HL-60 (cell line): ENCODE results near the gene DNM3.

ENCODE experiments used
- DNase-seq, 2 experiments: peaks; one replicate each; pipeline ENCODE4 v3.0.0-alpha.2; 2010 to 2020; ENCODE audit warnings: low read depth in 1 of 2, low spot score in 1 of 2
- H3K27ac ChIP-seq: fragments of 250-450 bp; sonication (Bioruptor Pico); replicated peaks from 2 replicates; pipeline ENCODE4 v1.5.1; 2020; ENCODE audit warnings: mild to moderate bottlenecking, moderate library complexity
- H3K27me3 ChIP-seq: fragments of 250-450 bp; sonication (Bioruptor Pico); 2 replicates; pipeline ENCODE4 v1.5.1; 2021; ENCODE audit warnings: mild to moderate bottlenecking, moderate library complexity; ENCODE audit not compliant: insufficient read depth, poor library complexity, severe bottlenecking
- H3K4me3 ChIP-seq: replicated peaks from 2 replicates; pipeline ENCODE4 v1.5.1; 2011; ENCODE audit warnings: mild to moderate bottlenecking, control low read depth, low read length; ENCODE audit not compliant: insufficient read depth
- GABPA ChIP-seq: IDR thresholded peaks from 2 replicates; pipeline ENCODE4 v1.6.1; 2012; ENCODE audit warnings: low read depth
- POLR2AphosphoS5 ChIP-seq: IDR thresholded peaks from 2 replicates; pipeline ENCODE4 v1.6.1; 2012; ENCODE audit warnings: low read depth
- SPI1 ChIP-seq: IDR thresholded peaks from 2 replicates; pipeline ENCODE4 v1.6.1; 2012; ENCODE audit warnings: low read depth, mild to moderate bottlenecking, borderline replicate concordance
- TF ChIP-seq, protein P1 (sequence below): IDR thresholded peaks from one replicate; pipeline ENCODE4 v1.5.1; 2011; ENCODE audit warnings: low read length, control low read depth, inconsistent platforms; ENCODE audit not compliant: insufficient read depth
- TF ChIP-seq, protein P2 (sequence below): IDR thresholded peaks from 2 replicates; pipeline ENCODE4 v1.6.1; 2012; ENCODE audit warnings: low read depth; ENCODE audit not compliant: insufficient replicate concordance

DNM3 gene

DNA sequence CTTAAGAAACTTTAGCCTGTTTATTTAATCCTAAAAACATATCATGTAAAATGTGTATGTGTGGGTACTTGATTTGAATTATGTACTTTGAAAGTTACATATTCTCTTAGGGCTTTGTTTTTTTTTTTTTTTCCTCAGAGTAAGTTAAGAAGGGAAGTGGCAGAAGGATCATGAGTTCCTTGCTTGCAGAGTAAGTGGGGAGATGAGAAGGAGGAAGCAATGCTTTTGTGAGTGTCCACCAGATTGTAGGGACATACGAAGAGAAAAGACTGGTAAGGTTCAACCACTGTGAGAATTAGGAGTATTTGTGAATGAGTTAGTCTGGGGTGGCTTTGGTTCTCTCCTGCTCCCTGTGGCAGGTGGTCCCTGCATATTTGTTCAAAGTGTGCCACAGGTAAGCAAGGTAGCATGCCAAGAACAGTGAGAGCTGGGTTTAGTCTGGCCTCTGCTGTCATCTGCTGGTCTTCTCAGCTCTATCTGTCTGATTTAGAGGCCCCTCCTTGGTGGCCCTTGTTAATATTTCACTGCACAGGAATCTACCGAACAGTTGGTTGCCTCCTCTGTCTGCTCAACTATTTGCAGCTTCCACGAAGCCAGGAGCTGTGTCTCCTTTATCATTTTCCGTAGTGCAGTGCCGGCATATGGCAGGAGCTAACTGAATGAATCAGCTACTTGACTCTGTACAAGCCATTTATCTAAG is 9.5 kb downstream of the DNM3 start:
- H3K4me3 ChIP-seq: no peak overlapping the region
- H3K27ac ChIP-seq: no peak overlapping the region
- H3K27me3 ChIP-seq: peaks cover 2% of the 10 kb centered on the region
- DNase-seq: no peak
- no peak for TF ChIP-seq SPI1
- TF ChIP-seq, protein P1, sequence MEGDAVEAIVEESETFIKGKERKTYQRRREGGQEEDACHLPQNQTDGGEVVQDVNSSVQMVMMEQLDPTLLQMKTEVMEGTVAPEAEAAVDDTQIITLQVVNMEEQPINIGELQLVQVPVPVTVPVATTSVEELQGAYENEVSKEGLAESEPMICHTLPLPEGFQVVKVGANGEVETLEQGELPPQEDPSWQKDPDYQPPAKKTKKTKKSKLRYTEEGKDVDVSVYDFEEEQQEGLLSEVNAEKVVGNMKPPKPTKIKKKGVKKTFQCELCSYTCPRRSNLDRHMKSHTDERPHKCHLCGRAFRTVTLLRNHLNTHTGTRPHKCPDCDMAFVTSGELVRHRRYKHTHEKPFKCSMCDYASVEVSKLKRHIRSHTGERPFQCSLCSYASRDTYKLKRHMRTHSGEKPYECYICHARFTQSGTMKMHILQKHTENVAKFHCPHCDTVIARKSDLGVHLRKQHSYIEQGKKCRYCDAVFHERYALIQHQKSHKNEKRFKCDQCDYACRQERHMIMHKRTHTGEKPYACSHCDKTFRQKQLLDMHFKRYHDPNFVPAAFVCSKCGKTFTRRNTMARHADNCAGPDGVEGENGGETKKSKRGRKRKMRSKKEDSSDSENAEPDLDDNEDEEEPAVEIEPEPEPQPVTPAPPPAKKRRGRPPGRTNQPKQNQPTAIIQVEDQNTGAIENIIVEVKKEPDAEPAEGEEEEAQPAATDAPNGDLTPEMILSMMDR: no peak
- no peak for TF ChIP-seq POLR2AphosphoS5
- TF ChIP-seq, protein P2, sequence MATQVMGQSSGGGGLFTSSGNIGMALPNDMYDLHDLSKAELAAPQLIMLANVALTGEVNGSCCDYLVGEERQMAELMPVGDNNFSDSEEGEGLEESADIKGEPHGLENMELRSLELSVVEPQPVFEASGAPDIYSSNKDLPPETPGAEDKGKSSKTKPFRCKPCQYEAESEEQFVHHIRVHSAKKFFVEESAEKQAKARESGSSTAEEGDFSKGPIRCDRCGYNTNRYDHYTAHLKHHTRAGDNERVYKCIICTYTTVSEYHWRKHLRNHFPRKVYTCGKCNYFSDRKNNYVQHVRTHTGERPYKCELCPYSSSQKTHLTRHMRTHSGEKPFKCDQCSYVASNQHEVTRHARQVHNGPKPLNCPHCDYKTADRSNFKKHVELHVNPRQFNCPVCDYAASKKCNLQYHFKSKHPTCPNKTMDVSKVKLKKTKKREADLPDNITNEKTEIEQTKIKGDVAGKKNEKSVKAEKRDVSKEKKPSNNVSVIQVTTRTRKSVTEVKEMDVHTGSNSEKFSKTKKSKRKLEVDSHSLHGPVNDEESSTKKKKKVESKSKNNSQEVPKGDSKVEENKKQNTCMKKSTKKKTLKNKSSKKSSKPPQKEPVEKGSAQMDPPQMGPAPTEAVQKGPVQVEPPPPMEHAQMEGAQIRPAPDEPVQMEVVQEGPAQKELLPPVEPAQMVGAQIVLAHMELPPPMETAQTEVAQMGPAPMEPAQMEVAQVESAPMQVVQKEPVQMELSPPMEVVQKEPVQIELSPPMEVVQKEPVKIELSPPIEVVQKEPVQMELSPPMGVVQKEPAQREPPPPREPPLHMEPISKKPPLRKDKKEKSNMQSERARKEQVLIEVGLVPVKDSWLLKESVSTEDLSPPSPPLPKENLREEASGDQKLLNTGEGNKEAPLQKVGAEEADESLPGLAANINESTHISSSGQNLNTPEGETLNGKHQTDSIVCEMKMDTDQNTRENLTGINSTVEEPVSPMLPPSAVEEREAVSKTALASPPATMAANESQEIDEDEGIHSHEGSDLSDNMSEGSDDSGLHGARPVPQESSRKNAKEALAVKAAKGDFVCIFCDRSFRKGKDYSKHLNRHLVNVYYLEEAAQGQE: no peak
- TF ChIP-seq GABPA: no peak

- DNase-seq: no peak
- TF ChIP-seq, protein P2: no peak
- TF ChIP-seq POLR2AphosphoS5 (no peak), GABPA (no peak), SPI1 (no peak)
- TF ChIP-seq, protein P1: no peak
- Histone ChIP-seq H3K4me3 (no peak overlapping the region), H3K27ac (no peak overlapping the region), H3K27me3 (peaks cover 2% of the 10 kb centered on the region)
Measured at GRCh38 chr1:171852272-171852671, 11.0 kb downstream of the DNM3 start.

GRCh38 chr1:171855381-171855780 is 14.1 kb downstream of the DNM3 start:
- Histone ChIP-seq H3K4me3 (no peak overlapping the region), H3K27ac (no peak overlapping the region), H3K27me3 (peaks cover 2% of the 10 kb centered on the region)
- TF ChIP-seq SPI1: no peak
- no peak for DNase-seq

GRCh38 chr1:171858696-171859095 is 17.4 kb downstream of the DNM3 start:
- Histone ChIP-seq H3K4me3 (no peak overlapping the region), H3K27ac (no peak overlapping the region), H3K27me3 (peaks cover 2% of the 10 kb centered on the region)
- TF ChIP-seq GABPA (no peak), POLR2AphosphoS5 (no peak), SPI1 (no peak)
- TF ChIP-seq, protein P1: no peak
- TF ChIP-seq, protein P2: no peak
- DNase-seq: no peak
